Esophagus muscularis mucosa (tissue), 4 donors: Measurements from ENCODE around the gene ARL10. TPM values are rescaled to one million over a fixed set of nuclear protein-coding genes. Genes with fewer than 3 reads are reported as not detected.

Experiments used
- small RNA-seq, 3 donors: library from RNA; depleted of rRNA; stranded (forward); fragments of <200 nt; gene quantifications; one replicate each; pipeline ENCODE3, GENCODE V24; 2016
- total RNA-seq, 4 donors: library from RNA; depleted of rRNA; stranded (reverse); fragments of >200 nt; gene quantifications; one replicate each; pipeline versions ENCODE4 v1.1.0 to v1.2.1, GENCODE V29; 2016

Gene ARL10
- total RNA-seq, 4 donors from 2014 or later = 5.4 to 16.9 (median 7.1) TPM

Small RNA genes within 50 kb of the gene (small RNA-seq; reads per million reads assigned to genes)
- gene MIR1271 = 5.4 to 7.6 (median 6.9) reads per million in 3 donors

Other genes with a start within 250 kb of the ARL10 start
- gene SIMC1, start 127.1 kb upstream of the ARL10 start, total RNA-seq = 10 to 100 TPM; 17.8 to 28.3 (median 22.0) TPM
- 100 to 1,000 TPM; 115 to 157 (median 139) TPM for gene KIAA1191, start 3.7 kb upstream of the ARL10 start, total RNA-seq
- gene NOP16, start 23.1 kb downstream of the ARL10 start, total RNA-seq = 10 to 100 TPM in 2 of 4 donors, 1 to 10 TPM in 2; 7.5 to 23.4 (median 10.8) TPM
- 100 to 1,000 TPM; 120 to 179 (median 160) TPM for gene HIGD2A, start 23.3 kb downstream of the ARL10 start, total RNA-seq
- gene CLTB, start 51.1 kb downstream of the ARL10 start, total RNA-seq = 100 to 1,000 TPM; 220 to 267 (median 239) TPM
- gene FAF2, start 82.9 kb downstream of the ARL10 start, total RNA-seq = 10 to 100 TPM; 21.2 to 27.3 (median 23.9) TPM
- gene RNF44, start 171.9 kb downstream of the ARL10 start, total RNA-seq = 10 to 100 TPM; 11.3 to 22.2 (median 18.7) TPM
- under 1 TPM in 1 of 4 donors, not detected in 3; 0.92 TPM for gene CDHR2, start 183.9 kb downstream of the ARL10 start, total RNA-seq
- gene GPRIN1, start 244.7 kb downstream of the ARL10 start, total RNA-seq = 1 to 10 TPM in 1 of 4 donors, under 1 TPM in 3; 0.42 to 1.0 (median 0.95) TPM